ENCODE data around the gene METRNL.
"Not testable (repeated sequence)": the region's sequence is repeated elsewhere in the genome, so short reads cannot be mapped to it uniquely, and the experiment has no call there.

METRNL gene

DNA sequence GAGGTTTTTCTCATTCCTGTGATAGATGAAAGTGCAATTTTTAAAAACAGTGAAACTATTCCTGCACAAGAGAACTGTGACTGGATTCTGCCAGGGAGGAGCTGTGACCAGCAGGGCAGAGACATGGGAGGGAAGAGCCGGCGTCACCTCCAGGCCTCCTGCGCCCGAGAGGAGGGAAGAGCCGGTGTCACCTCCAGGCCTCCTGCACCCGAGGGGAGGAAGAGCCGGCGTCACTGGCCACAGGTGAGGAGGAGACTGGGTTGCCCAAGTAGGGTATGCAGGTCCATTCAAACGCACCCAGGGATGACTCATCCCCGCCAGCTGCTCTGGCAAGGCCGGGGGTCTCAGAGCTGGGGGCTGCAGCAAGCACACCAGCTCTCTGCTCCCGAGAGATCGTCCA lies 56.7 kb downstream of the METRNL start:
- no peaks in the 10 kb centered on the region for H3K36me3 ChIP-seq (ENCODE audit: insufficient read depth, low read length)
- no peaks in the 10 kb centered on the region for H3K79me2 ChIP-seq (ENCODE audit: control insufficient read depth, insufficient read depth, low read length, unreplicated experiment)
- H2AFZ ChIP-seq (ENCODE audit: low read length, unreplicated experiment), result no peak overlapping the region
- H3K27me3 ChIP-seq (ENCODE audit: insufficient read depth, low read length), result no peaks in the 10 kb centered on the region
- H3K4me1 ChIP-seq (ENCODE audit: control insufficient read depth, insufficient read depth, low read length, unreplicated experiment), result no peaks in the 10 kb centered on the region
- no peak overlapping the region for H3K27ac ChIP-seq (ENCODE audit: low read depth, low read length)
- no peak overlapping the region for H3K4me3 ChIP-seq (ENCODE audit: low read depth, low read length)

DNA sequence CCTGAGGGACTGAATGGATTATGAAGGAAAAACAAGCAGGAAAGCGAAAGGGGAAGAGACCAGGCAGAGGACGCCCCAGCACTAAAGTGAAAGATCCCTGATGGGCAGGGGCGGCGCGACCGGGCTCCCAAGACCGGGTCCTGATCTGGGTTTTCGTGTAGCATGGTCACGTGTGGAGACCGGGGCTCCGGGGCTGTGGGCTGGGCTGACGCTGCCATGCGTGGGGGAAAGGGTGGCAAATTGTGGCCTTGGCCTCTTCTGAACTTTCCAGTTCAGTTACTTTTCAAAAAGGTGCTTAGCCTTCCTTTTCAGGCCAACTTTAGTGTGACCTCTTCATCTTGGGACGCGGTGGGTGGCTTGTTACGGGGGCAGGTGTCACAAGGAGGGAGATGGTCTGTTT lies 57.5 kb downstream of the METRNL start:
- Histone ChIP-seq H3K27ac (ENCODE audit: low read depth, low read length) (no peak overlapping the region), H3K36me3 (ENCODE audit: insufficient read depth, low read length) (no peaks in the 10 kb centered on the region), H2AFZ (ENCODE audit: low read length, unreplicated experiment) (no peak overlapping the region), H3K79me2 (ENCODE audit: control insufficient read depth, insufficient read depth, low read length, unreplicated experiment) (no peaks in the 10 kb centered on the region), H3K27me3 (ENCODE audit: insufficient read depth, low read length) (no peaks in the 10 kb centered on the region), H3K4me3 (ENCODE audit: low read depth, low read length) (no peak overlapping the region), H3K4me1 (ENCODE audit: control insufficient read depth, insufficient read depth, low read length, unreplicated experiment) (no peaks in the 10 kb centered on the region)

DNA sequence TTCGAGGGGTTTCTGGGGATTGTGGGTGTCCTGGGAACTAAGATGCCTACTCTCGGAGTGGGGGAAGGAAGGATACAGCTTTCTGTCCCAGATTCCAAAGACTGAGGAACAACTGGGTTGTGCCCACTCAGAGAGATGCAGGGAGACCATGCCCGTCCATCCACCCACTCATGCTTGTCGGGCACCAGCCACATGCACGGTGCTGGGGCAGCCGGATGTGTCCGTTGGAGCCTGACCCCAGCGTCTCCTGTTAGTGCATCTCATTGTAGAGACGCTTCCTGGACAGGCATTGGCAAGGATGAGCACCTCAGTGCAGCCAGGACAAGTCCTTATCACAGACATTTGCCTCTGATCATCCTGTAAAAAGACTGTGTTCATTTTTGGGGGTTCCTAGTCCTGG lies 58.1 kb downstream of the METRNL start:
- no peak overlapping the region for H2AFZ ChIP-seq (ENCODE audit: low read length, unreplicated experiment)
- H3K4me3 ChIP-seq (ENCODE audit: low read depth, low read length), result no peak overlapping the region
- no peaks in the 10 kb centered on the region for H3K36me3 ChIP-seq (ENCODE audit: insufficient read depth, low read length)
- no peaks in the 10 kb centered on the region for H3K4me1 ChIP-seq (ENCODE audit: control insufficient read depth, insufficient read depth, low read length, unreplicated experiment)
- H3K27me3 ChIP-seq (ENCODE audit: insufficient read depth, low read length), result no peaks in the 10 kb centered on the region
- no peak overlapping the region for H3K27ac ChIP-seq (ENCODE audit: low read depth, low read length)
- no peaks in the 10 kb centered on the region for H3K79me2 ChIP-seq (ENCODE audit: control insufficient read depth, insufficient read depth, low read length, unreplicated experiment)

DNA sequence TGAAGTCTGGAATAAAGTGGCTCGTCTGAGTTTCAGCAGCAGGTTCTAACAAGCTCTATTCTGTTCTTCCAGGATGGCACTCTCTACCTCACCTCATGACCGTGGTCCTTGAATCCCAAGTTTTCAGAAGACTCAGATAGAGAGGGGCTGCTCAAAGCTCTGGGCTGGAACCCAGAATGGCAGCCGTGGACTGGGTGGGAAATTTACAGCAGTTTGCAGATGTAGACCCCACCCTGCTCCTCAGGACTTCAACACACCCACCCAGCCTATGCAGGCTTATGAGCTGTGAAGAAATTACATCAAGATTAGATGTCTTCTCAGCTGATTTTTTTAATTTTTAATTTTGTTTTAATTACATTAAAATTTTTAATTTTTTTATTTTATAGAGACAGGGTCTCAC lies 59.4 kb downstream of the METRNL start:
- Histone ChIP-seq H3K36me3 (ENCODE audit: insufficient read depth, low read length) (no peaks in the 10 kb centered on the region), H3K4me1 (ENCODE audit: control insufficient read depth, insufficient read depth, low read length, unreplicated experiment) (no peaks in the 10 kb centered on the region), H2AFZ (ENCODE audit: low read length, unreplicated experiment) (no peak overlapping the region), H3K27ac (ENCODE audit: low read depth, low read length) (no peak overlapping the region), H3K27me3 (ENCODE audit: insufficient read depth, low read length) (no peaks in the 10 kb centered on the region), H3K4me3 (ENCODE audit: low read depth, low read length) (no peak overlapping the region), H3K79me2 (ENCODE audit: control insufficient read depth, insufficient read depth, low read length, unreplicated experiment) (no peaks in the 10 kb centered on the region)

DNA sequence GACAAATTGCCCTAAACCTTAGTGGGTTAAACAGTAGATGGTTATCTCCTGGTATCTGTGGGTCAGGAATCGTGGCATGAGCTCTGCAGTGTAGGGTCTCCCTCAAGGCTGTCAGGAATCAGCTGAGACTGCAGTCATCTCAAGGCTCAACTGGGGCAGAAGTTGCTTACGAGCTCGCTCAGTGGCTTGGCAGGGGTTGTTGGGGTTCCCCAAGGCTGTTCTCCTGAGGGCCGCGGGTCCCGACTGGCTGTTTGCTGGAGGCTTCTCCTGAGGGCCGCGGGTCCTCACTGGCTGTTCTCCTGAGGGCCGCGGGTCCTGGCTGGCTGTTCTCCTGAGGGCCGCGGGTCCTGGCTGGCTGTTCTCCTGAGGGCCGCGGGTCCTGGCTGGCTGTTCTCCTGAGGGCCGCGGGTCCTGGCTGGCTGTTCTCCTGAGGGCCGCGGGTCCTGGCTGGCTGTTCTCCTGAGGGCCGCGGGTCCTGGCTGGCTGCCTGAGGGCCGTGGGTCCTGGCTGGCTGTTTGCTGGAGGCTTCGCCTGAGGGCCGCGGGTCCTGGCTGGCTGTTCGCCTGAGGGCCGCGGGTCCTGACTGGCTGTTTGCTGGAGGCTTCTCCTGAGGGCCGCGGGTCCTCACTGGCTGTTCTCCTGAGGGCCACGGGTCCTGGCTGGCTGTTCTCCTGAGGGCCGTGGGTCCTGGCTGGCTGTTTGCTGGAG lies 60.3 kb downstream of the METRNL start:
- H3K79me2 ChIP-seq (ENCODE audit: control insufficient read depth, insufficient read depth, low read length, unreplicated experiment); H3K4me1 ChIP-seq (ENCODE audit: control insufficient read depth, insufficient read depth, low read length, unreplicated experiment); H2AFZ ChIP-seq (ENCODE audit: low read length, unreplicated experiment); H3K27ac ChIP-seq (ENCODE audit: low read depth, low read length); H3K27me3 ChIP-seq (ENCODE audit: insufficient read depth, low read length); H3K36me3 ChIP-seq (ENCODE audit: insufficient read depth, low read length); H3K4me3 ChIP-seq (ENCODE audit: low read depth, low read length): not testable (repeated sequence)

DNA sequence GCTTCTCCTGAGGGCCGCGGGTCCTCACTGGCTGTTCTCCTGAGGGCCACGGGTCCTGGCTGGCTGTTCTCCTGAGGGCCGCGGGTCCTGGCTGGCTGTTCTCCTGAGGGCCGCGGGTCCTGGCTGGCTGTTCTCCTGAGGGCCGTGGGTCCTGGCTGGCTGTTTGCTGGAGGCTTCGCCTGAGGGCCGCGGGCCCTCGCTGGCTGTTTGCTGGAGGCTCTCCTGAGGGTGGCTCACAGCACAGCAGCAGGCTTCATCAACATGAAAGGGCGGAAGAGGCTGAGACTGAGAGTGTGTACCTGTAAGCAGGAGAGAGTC lies 60.8 kb downstream of the METRNL start:
- H3K27me3 ChIP-seq (ENCODE audit: insufficient read depth, low read length); H3K79me2 ChIP-seq (ENCODE audit: control insufficient read depth, insufficient read depth, low read length, unreplicated experiment); H3K27ac ChIP-seq (ENCODE audit: low read depth, low read length): not testable (repeated sequence)

DNA sequence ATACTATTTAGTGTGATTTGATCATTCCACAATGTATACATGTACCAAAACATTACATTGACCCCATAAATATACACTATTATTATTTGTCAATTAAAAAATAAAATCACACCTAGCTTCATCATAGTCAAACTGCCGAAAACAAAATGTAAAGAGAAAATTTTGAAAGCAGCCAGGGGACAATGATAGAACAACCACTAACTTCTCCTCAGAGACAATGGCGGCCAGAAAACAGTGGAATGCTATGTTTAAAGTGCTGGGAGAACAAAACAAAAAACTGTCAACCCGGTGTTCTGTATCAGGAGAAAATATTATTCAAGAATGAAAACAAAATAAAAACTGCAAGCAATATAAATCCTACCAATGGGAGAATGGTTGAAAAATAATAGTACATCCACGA lies 63.2 kb downstream of the METRNL start:
- 0 out of 2 replicates have a peak, but pooled peaks cover 10% of the 10 kb centered on the region for H3K27me3 ChIP-seq (ENCODE audit: insufficient read depth, low read length)
- H3K4me3 ChIP-seq (ENCODE audit: low read depth, low read length), result no peak overlapping the region
- no peaks in the 10 kb centered on the region for H3K4me1 ChIP-seq (ENCODE audit: control insufficient read depth, insufficient read depth, low read length, unreplicated experiment)
- no peaks in the 10 kb centered on the region for H3K36me3 ChIP-seq (ENCODE audit: insufficient read depth, low read length)
- no peak overlapping the region for H3K27ac ChIP-seq (ENCODE audit: low read depth, low read length)
- H2AFZ ChIP-seq (ENCODE audit: low read length, unreplicated experiment), result no peak overlapping the region
- H3K79me2 ChIP-seq (ENCODE audit: control insufficient read depth, insufficient read depth, low read length, unreplicated experiment), result no peaks in the 10 kb centered on the region

More for the DNA sequence above, 60.8 kb downstream of the METRNL start:
- not testable (repeated sequence) for H2AFZ ChIP-seq (ENCODE audit: low read length, unreplicated experiment); H3K4me3 ChIP-seq (ENCODE audit: low read depth, low read length); H3K36me3 ChIP-seq (ENCODE audit: insufficient read depth, low read length); H3K4me1 ChIP-seq (ENCODE audit: control insufficient read depth, insufficient read depth, low read length, unreplicated experiment)

DNA sequence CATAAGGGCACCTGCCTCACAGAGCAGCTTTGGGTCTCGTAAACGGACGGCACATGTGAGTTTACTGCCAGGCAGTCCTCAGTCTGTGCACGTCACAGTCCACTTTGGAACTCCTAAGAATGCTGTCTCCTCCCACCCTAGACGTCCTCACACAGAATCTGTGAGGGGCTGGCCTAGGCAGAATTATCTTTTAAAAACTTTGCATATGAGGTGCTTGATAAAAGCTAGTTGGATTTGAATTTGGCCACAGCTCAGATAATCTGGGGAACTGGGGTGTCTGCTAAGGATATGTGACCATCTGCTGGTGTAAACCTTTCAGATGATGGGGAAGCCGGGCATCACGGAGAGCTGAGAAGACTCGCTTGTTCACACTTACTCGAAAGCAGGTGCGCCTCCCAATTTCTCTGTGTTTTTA lies 64.4 kb downstream of the METRNL start:
- Histone ChIP-seq H2AFZ (ENCODE audit: low read length, unreplicated experiment) (no peak overlapping the region), H3K27ac (ENCODE audit: low read depth, low read length) (no peak overlapping the region), H3K4me3 (ENCODE audit: low read depth, low read length) (no peak overlapping the region), H3K4me1 (ENCODE audit: control insufficient read depth, insufficient read depth, low read length, unreplicated experiment) (no peaks in the 10 kb centered on the region), H3K27me3 (ENCODE audit: insufficient read depth, low read length) (0 out of 2 replicates have a peak, but pooled peaks cover 13% of the 10 kb centered on the region), H3K36me3 (ENCODE audit: insufficient read depth, low read length) (no peaks in the 10 kb centered on the region), H3K79me2 (ENCODE audit: control insufficient read depth, insufficient read depth, low read length, unreplicated experiment) (no peaks in the 10 kb centered on the region)
